Measurements from ENCODE around the gene TOP1. TPM values are rescaled to one million over a fixed set of nuclear protein-coding genes. Genes with fewer than 3 reads are reported as not detected.

Gene TOP1
- total and polyA plus RNA-seq, 9 of the 15 experiments (the other 6 are each of a cell fraction or from before 2014, with no cell fraction given), result 26.4 to 127 (median 39.6) TPM

- TF ChIP-seq MLLT1 (IDR thresholded peaks at IDR 0.05), result no peak
- TF ChIP-seq ZNF384 (IDR thresholded peaks at IDR 0.05; ENCODE audit: low read depth, low read length), result no peak
- TF ChIP-seq CHCHD3 (CRISPR knock-in tag; IDR thresholded peaks at IDR 0.05), result no peak
- no peak for TF ChIP-seq MTA2 (IDR thresholded peaks at IDR 0.05; ENCODE audit: low read depth)
- no peak for TF ChIP-seq TRIM25 (IDR thresholded peaks at IDR 0.05; ENCODE audit: borderline replicate concordance)
- TF ChIP-seq ZNF583 (CRISPR knock-in tag; IDR thresholded peaks at IDR 0.05), result no peak
These were observed 37.3 kb upstream of the TOP1 start (continued) for GRCh38 chr20:40991181-40991889.
